Calu3 (cell line): ENCODE measurements around the gene CGB3. TPM values are rescaled to one million over a fixed set of nuclear protein-coding genes. Genes with fewer than 3 reads are reported as not detected.

ENCODE experiments used
- BruUV-seq: library from RNA; stranded (reverse); fragments of 400-500 nt; replicated peaks from 2 replicates; lab custom pipeline; 2021; lab: Mats Ljungman, UMichigan
- CTCF ChIA-PET: fragments of 300-600 bp; sonication (Branson Sonifier 250); formaldehyde crosslinking; loops from one replicate; lab custom pipeline; 2022; ENCODE audit warnings: antibody characterized with exemption; lab: Charles Lee
- DNase-seq: peaks from one replicate; pipeline ENCODE4 v3.0.0; 2022
- H3K27ac Mint-ChIP-seq: one replicate; pipeline ENCODE4 v1.8.0; 2022; ENCODE audit warnings: mixed read lengths; ENCODE audit not compliant: unreplicated experiment
- H3K27me3 Mint-ChIP-seq: one replicate; pipeline ENCODE4 v1.8.0; 2022; ENCODE audit warnings: mixed read lengths; ENCODE audit not compliant: unreplicated experiment
- H3K36me3 Mint-ChIP-seq: one replicate; pipeline ENCODE4 v1.8.0; 2022; ENCODE audit warnings: mild to moderate bottlenecking, moderate library complexity, mixed read lengths; ENCODE audit not compliant: insufficient read depth, unreplicated experiment
- H3K4me1 Mint-ChIP-seq: one replicate; pipeline ENCODE4 v1.8.0; 2022; ENCODE audit warnings: mild to moderate bottlenecking, low read depth, mixed read lengths; ENCODE audit not compliant: unreplicated experiment
- H3K4me3 Mint-ChIP-seq: one replicate; pipeline ENCODE4 v1.8.0; 2022; ENCODE audit warnings: mild to moderate bottlenecking, low read depth, moderate library complexity, mixed read lengths; ENCODE audit not compliant: unreplicated experiment
- H3K9me3 Mint-ChIP-seq: one replicate; pipeline ENCODE4 v1.8.0; 2022; ENCODE audit warnings: low read depth, mixed read lengths; ENCODE audit not compliant: unreplicated experiment
- CTCF ChIP-seq: fragments of 200-600 bp; IDR thresholded peaks from one replicate; pipeline ENCODE4 v1.8.0; 2022; ENCODE audit warnings: antibody characterized with exemption; ENCODE audit not compliant: unreplicated experiment
- intact Hi-C: fragments of 100-400 bp; cut with micrococcal nuclease; formaldehyde crosslinking; loops from one replicate; pipeline ENCODE4 v1.10.0; 2022; ENCODE audit not compliant: unreplicated experiment
- total RNA-seq: library from RNA; stranded (reverse); gene quantifications from 2 replicates; pipeline ENCODE4 v1.2.3, GENCODE V29; 2022

Gene CGB3
- total RNA-seq, 1 experiment from 2014 or later = 1.1 TPM

GRCh38 chr19:49006905-49007304, 17.2 kb downstream of the CGB3 start:
- no peaks in the 10 kb centered on the region for H3K9me3 Mint-ChIP-seq

GRCh38 chr19:49004964-49005614, 19.0 kb downstream of the CGB3 start:
- Mint-ChIP-seq H3K36me3 (peaks cover 69% of the 10 kb centered on the region), H3K9me3 (no peaks in the 10 kb centered on the region), H3K4me1 (no peaks in the 10 kb centered on the region), H3K27ac (no peak overlapping the region), H3K27me3 (no peaks in the 10 kb centered on the region), H3K4me3 (no peak overlapping the region)
- no peak for DNase-seq
- intact Hi-C loops = no loop called here
- CTCF ChIA-PET = no interaction called here
- TF ChIP-seq CTCF = no peak
- TSS peak; percentile 21 for BruUV-seq

More at GRCh38 chr19:49006905-49007304, 17.2 kb downstream of the CGB3 start:
- H3K27ac Mint-ChIP-seq = no peak overlapping the region
- BruUV-seq = no TSS peak
- no peak overlapping the region for H3K4me3 Mint-ChIP-seq
- no peak for DNase-seq
- H3K4me1 Mint-ChIP-seq = no peaks in the 10 kb centered on the region
- H3K36me3 Mint-ChIP-seq = peaks cover 74% of the 10 kb centered on the region
- intact Hi-C loops = no loop called here
- no peaks in the 10 kb centered on the region for H3K27me3 Mint-ChIP-seq
- no peak for TF ChIP-seq CTCF
- CTCF ChIA-PET = no interaction called here

GRCh38 chr19:49004133-49004532, 20.0 kb downstream of the CGB3 start:
- Mint-ChIP-seq H3K27ac (no peak overlapping the region), H3K4me1 (no peaks in the 10 kb centered on the region), H3K9me3 (no peaks in the 10 kb centered on the region), H3K27me3 (no peaks in the 10 kb centered on the region), H3K4me3 (no peak overlapping the region), H3K36me3 (peaks cover 70% of the 10 kb centered on the region)
- no peak for TF ChIP-seq CTCF
- no peak for DNase-seq
- no TSS peak for BruUV-seq
- intact Hi-C loops = no loop called here
- CTCF ChIA-PET = interaction anchor here (0.6 kb wide), 1 partner anchor 11 kb away, joined by 3 read pairs; the partner anchor contains the start of genes GYS1 and RUVBL2

GRCh38 chr19:48999481-49000325, 24.4 kb downstream of the CGB3 start:
- BruUV-seq = no TSS peak
- no peaks in the 10 kb centered on the region for H3K9me3 Mint-ChIP-seq
- H3K27me3 Mint-ChIP-seq = no peaks in the 10 kb centered on the region
- no peak overlapping the region for H3K4me3 Mint-ChIP-seq
- intact Hi-C loops = loop anchor here (10.0 kb wide), 1 partner anchor 225 kb away; no protein-coding TSS in a partner anchor
- DNase-seq = peak; percentile 56
- peaks cover 19% of the 10 kb centered on the region for H3K4me1 Mint-ChIP-seq
- no peak overlapping the region for H3K27ac Mint-ChIP-seq
- CTCF ChIA-PET = interaction anchor here (0.6 to 1.7 kb wide), 6 partner anchors 19 to 98 kb away, joined by 3 to 9 read pairs (median 6); partner anchors contain the start of gene NTF4
- peaks cover 69% of the 10 kb centered on the region for H3K36me3 Mint-ChIP-seq
- TF ChIP-seq CTCF = peak; percentile 33
